K562 (cell line): ENCODE results near the gene SNX9. TPM values are rescaled to one million over a fixed set of nuclear protein-coding genes. Genes with fewer than 3 reads are reported as not detected.

Experiments used
- CREB1 ChIP-seq, 2 experiments: sonication (generic) in 1 of 2; formaldehyde crosslinking in 1 of 2; IDR thresholded peaks; 2 replicates each; pipeline versions ENCODE4 v1.6.1 to v1.8.0; 2012 to 2022; ENCODE audit warnings: inconsistent platforms in 1 of 2, mild to moderate bottlenecking in 1 of 2, missing genetic modification reagents in 1 of 2, moderate library complexity in 1 of 2
- FIP1L1 ChIP-seq: fragments of 200-400 bp; formaldehyde crosslinking; IDR thresholded peaks from 2 replicates; pipeline ENCODE4 v1.6.1; 2018; ENCODE audit warnings: mild to moderate bottlenecking, low read depth, low read length; ENCODE audit not compliant: poor library complexity, severe bottlenecking
- KLF13 ChIP-seq: fragments of 450-650 bp; IDR thresholded peaks from 2 replicates; pipeline ENCODE4 v1.6.1; 2016; ENCODE audit warnings: missing genetic modification characterization, low read depth, mild to moderate bottlenecking, missing compliant biosample characterization, moderate library complexity, borderline replicate concordance
- MED1 ChIP-seq: sonication (generic); formaldehyde crosslinking; IDR thresholded peaks from 2 replicates; pipeline ENCODE4 v1.8.1; 2023; ENCODE audit warnings: missing genetic modification reagents, borderline replicate concordance
- NR4A1 ChIP-seq, 2 experiments: fragments of 250-450 bp in 1 of 2; fragments of 450-650 bp in 1 of 2; sonication (Bioruptor Pico) in 1 of 2; IDR thresholded peaks; 2 replicates each; pipeline versions ENCODE4 v1.4.0 to v1.6.1; 2016 to 2020; ENCODE audit warnings: mild to moderate bottlenecking in 2 of 2, missing compliant biosample characterization in 1 of 2, missing genetic modification characterization in 1 of 2, moderate library complexity in 1 of 2
- POLR2B ChIP-seq: fragments of 450-650 bp; IDR thresholded peaks from 2 replicates; pipeline ENCODE4 v1.6.1; 2018; ENCODE audit warnings: low read depth; ENCODE audit not compliant: partially characterized antibody
- SAFB ChIP-seq: fragments of 200-400 bp; formaldehyde crosslinking; IDR thresholded peaks from 2 replicates; pipeline ENCODE4 v1.6.1; 2017; ENCODE audit warnings: low read depth, low read length, borderline replicate concordance
- SREBF2 ChIP-seq: sonication (generic); formaldehyde crosslinking; IDR thresholded peaks from 2 replicates; pipeline ENCODE4 v1.4.0; 2020; ENCODE audit warnings: mild to moderate bottlenecking, missing genetic modification reagents
- TARDBP ChIP-seq: fragments of 450-650 bp; IDR thresholded peaks from 2 replicates; pipeline ENCODE4 v1.6.1; 2016
- ZNF707 ChIP-seq: fragments of 250-450 bp; sonication (Bioruptor Pico); conservative IDR thresholded peaks from 2 replicates; pipeline ENCODE4 v1.8.0; 2022; ENCODE audit warnings: inconsistent platforms, mild to moderate bottlenecking, moderate library complexity
- polyA plus RNA-seq, 8 experiments: library from polyadenylated mRNA; depleted of rRNA in 4 of 8; stranded (reverse) in 5 of 8; unstranded in 3 of 8; fragments of >200 nt; fragmentation: Nextera tagmentation in 2 of 8; fragmentation: Illumina TruSeq in 1 of 8; extraction: Ambion mirVana in 2 of 8; extraction: Trizol in 1 of 8; gene quantifications; 2 replicates each; pipeline versions ENCODE4 v1.2.1 to v1.2.3, GENCODE V29; 2011 to 2014; ENCODE audit warnings: inconsistent platforms in 1 of 8, missing spikeins in 1 of 8
- total RNA-seq, 7 experiments: library from RNA; depleted of rRNA in 6 of 7; stranded (reverse); fragments of >200 nt in 6 of 7; fragmentation: Illumina TruSeq in 2 of 7; extraction: Trizol in 2 of 7; gene quantifications; 2 replicates each; pipeline versions ENCODE4 v1.2.1 to v1.2.3, GENCODE V29; 2011 to 2021; ENCODE audit warnings: low replicate concordance in 1 of 7
- TF ChIP-seq, protein P1 (sequence below): fragments of 250-450 bp; sonication (Bioruptor Pico); IDR thresholded peaks from 2 replicates; pipeline ENCODE4 v1.9.0; 2021; ENCODE audit warnings: mild to moderate bottlenecking, inconsistent platforms
- TF ChIP-seq, protein P2 (sequence below), 3 experiments: fragments of 200-800 bp in 1 of 3; fragments of 250-450 bp in 1 of 3; fragments of 450-650 bp in 1 of 3; sonication (Bioruptor Pico) in 1 of 3; sonication (Bioruptor generic) in 1 of 3; formaldehyde crosslinking in 1 of 3; IDR thresholded peaks; 2 replicates each; pipeline versions ENCODE4 v1.6.1 to v1.8.0; 2016 to 2022; ENCODE audit warnings: mild to moderate bottlenecking in 2 of 3, missing genetic modification characterization in 2 of 3, missing compliant biosample characterization in 1 of 3, moderate library complexity in 1 of 3
- TF ChIP-seq, protein P3 (sequence below): sonication (generic); formaldehyde crosslinking; IDR thresholded peaks from 2 replicates; pipeline ENCODE4 v1.8.0; 2022; ENCODE audit warnings: mild to moderate bottlenecking, missing genetic modification reagents
- TF ChIP-seq, protein P4 (sequence below): IDR thresholded peaks from 2 replicates; pipeline ENCODE4 v1.6.1; 2011; ENCODE audit warnings: borderline replicate concordance, low read depth, mild to moderate bottlenecking, moderate library complexity, low read length; ENCODE audit not compliant: insufficient read depth, poor library complexity, severe bottlenecking

SNX9 gene
- total and polyA plus RNA-seq, 9 of the 15 experiments (the other 6 are each of a cell fraction or from before 2014, with no cell fraction given), result 6.0 to 81.7 (median 57.1) TPM

- TF ChIP-seq, protein P1, sequence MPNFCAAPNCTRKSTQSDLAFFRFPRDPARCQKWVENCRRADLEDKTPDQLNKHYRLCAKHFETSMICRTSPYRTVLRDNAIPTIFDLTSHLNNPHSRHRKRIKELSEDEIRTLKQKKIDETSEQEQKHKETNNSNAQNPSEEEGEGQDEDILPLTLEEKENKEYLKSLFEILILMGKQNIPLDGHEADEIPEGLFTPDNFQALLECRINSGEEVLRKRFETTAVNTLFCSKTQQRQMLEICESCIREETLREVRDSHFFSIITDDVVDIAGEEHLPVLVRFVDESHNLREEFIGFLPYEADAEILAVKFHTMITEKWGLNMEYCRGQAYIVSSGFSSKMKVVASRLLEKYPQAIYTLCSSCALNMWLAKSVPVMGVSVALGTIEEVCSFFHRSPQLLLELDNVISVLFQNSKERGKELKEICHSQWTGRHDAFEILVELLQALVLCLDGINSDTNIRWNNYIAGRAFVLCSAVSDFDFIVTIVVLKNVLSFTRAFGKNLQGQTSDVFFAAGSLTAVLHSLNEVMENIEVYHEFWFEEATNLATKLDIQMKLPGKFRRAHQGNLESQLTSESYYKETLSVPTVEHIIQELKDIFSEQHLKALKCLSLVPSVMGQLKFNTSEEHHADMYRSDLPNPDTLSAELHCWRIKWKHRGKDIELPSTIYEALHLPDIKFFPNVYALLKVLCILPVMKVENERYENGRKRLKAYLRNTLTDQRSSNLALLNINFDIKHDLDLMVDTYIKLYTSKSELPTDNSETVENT (CRISPR knock-in tag), result peak; percentile 81
- TF ChIP-seq, protein P2, sequence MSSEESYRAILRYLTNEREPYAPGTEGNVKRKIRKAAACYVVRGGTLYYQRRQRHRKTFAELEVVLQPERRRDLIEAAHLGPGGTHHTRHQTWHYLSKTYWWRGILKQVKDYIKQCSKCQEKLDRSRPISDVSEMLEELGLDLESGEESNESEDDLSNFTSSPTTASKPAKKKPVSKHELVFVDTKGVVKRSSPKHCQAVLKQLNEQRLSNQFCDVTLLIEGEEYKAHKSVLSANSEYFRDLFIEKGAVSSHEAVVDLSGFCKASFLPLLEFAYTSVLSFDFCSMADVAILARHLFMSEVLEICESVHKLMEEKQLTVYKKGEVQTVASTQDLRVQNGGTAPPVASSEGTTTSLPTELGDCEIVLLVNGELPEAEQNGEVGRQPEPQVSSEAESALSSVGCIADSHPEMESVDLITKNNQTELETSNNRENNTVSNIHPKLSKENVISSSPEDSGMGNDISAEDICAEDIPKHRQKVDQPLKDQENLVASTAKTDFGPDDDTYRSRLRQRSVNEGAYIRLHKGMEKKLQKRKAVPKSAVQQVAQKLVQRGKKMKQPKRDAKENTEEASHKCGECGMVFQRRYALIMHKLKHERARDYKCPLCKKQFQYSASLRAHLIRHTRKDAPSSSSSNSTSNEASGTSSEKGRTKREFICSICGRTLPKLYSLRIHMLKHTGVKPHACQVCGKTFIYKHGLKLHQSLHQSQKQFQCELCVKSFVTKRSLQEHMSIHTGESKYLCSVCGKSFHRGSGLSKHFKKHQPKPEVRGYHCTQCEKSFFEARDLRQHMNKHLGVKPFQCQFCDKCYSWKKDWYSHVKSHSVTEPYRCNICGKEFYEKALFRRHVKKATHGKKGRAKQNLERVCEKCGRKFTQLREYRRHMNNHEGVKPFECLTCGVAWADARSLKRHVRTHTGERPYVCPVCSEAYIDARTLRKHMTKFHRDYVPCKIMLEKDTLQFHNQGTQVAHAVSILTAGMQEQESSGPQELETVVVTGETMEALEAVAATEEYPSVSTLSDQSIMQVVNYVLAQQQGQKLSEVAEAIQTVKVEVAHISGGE (CRISPR knock-in tag; IDR thresholded peaks at IDR 0.05), result peak in 1 of 3 experiments; percentile 55; a peak in 1 of 6 replicates
- 0 out of 2 replicates have a peak, but pooled peaks have one; percentile 13 for TF ChIP-seq KLF13 (tag)
- peak; percentile 93 for TF ChIP-seq SAFB
- TF ChIP-seq, protein P3, sequence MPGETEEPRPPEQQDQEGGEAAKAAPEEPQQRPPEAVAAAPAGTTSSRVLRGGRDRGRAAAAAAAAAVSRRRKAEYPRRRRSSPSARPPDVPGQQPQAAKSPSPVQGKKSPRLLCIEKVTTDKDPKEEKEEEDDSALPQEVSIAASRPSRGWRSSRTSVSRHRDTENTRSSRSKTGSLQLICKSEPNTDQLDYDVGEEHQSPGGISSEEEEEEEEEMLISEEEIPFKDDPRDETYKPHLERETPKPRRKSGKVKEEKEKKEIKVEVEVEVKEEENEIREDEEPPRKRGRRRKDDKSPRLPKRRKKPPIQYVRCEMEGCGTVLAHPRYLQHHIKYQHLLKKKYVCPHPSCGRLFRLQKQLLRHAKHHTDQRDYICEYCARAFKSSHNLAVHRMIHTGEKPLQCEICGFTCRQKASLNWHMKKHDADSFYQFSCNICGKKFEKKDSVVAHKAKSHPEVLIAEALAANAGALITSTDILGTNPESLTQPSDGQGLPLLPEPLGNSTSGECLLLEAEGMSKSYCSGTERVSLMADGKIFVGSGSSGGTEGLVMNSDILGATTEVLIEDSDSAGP (CRISPR knock-in tag), result no peak
- TF ChIP-seq CREB1 (IDR thresholded peaks at IDR 0.05), result peak; percentile 58; the same call in 1 of the 2 replicates
- peak; percentile 37; the same call in 1 of the 2 replicates for TF ChIP-seq CREB1 (CRISPR knock-in tag; IDR thresholded peaks at IDR 0.05)
- TF ChIP-seq FIP1L1, result peak; percentile 82
- TF ChIP-seq MED1 (CRISPR knock-in tag), result 0 out of 2 replicates have a peak, but pooled peaks have one; percentile 37
- TF ChIP-seq NR4A1 (CRISPR knock-in tag; IDR thresholded peaks at IDR 0.05), result peak; percentile 89; the same call in 1 of the 2 replicates
- 0 out of 2 replicates have a peak, but pooled peaks have one; percentile 36 for TF ChIP-seq NR4A1 (tag; IDR thresholded peaks at IDR 0.05)
- TF ChIP-seq ZNF707 (CRISPR knock-in tag), result no peak
- no peak for TF ChIP-seq SREBF2
- peak; percentile 9 for TF ChIP-seq POLR2B
- TF ChIP-seq, protein P4, sequence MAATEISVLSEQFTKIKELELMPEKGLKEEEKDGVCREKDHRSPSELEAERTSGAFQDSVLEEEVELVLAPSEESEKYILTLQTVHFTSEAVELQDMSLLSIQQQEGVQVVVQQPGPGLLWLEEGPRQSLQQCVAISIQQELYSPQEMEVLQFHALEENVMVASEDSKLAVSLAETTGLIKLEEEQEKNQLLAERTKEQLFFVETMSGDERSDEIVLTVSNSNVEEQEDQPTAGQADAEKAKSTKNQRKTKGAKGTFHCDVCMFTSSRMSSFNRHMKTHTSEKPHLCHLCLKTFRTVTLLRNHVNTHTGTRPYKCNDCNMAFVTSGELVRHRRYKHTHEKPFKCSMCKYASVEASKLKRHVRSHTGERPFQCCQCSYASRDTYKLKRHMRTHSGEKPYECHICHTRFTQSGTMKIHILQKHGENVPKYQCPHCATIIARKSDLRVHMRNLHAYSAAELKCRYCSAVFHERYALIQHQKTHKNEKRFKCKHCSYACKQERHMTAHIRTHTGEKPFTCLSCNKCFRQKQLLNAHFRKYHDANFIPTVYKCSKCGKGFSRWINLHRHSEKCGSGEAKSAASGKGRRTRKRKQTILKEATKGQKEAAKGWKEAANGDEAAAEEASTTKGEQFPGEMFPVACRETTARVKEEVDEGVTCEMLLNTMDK, result peak; percentile 69
- peak; percentile 73 for TF ChIP-seq TARDBP
Observed at GRCh38 chr6:157981395-157982101, 158.5 kb downstream of the SNX9 start, which contains the start of gene SYNJ2 (continued).
